ENCODE measurements around the gene NODAL. TPM values are rescaled to one million over a fixed set of nuclear protein-coding genes. Genes with fewer than 3 reads are reported as not detected.

The NODAL gene
- total RNA-seq, 1 experiment from 2014 or later, result 0.30 TPM

DNA sequence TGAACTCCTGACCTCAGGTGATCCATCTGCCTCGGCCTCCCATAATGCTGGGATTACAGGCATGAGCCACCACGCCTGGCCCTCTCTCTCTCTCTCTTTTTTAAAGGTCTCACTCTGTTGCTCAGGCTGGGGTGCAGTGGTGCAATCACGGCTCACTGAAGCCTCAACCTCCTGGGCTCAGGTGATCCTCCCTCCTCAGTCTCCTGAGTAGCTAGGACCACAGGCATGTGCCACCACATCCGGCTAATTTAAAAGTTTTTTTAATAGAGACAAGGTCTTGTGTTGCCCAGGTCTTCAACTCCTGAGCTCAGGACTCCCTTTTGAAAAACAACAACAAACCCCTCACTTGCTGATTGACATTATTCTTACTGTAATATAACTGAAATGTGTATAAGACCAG is 48.7 kb upstream of the NODAL start:
- ChIA-PET CTCF (no interaction called here), POLR2A (no interaction called here), RAD21 (ENCODE audit: low non-redundant PET in 1 of 2, low total read pairs in 2 of 2, uncharacterized antibody in 2 of 2, unreplicated experiment in 2 of 2) (no interaction called here)
- Histone ChIP-seq H3K9me3 (ENCODE audit: control insufficient read depth in 1 of 2, insufficient read depth in 1 of 2, low read depth in 1 of 2, low read length in 2 of 2) (no peaks in the 10 kb centered on the region), H3K79me2 (ENCODE audit: insufficient read depth, low read length) (peaks cover 93% of the 10 kb centered on the region), H2AFZ (ENCODE audit: low read depth, low read length, poor library complexity, severe bottlenecking) (no peak overlapping the region), H3K9me2 (ENCODE audit: insufficient read depth) (no peaks in the 10 kb centered on the region), H3K27me3 (ENCODE audit: insufficient read depth, low read length) (no peaks in the 10 kb centered on the region), H3K36me3 (ENCODE audit: control insufficient read depth in 1 of 2, insufficient read depth in 2 of 2, low read length in 2 of 2) (peaks cover 4 to 13% of the 10 kb centered on the region in 2 experiments; a peak in 3 of 4 replicates), H3K4me3 (replicated peaks in 1 of 2; ENCODE audit: low read depth in 1 of 2, low read length in 2 of 2) (no peak overlapping the region), H3K9ac (ENCODE audit: low read length) (no peak overlapping the region), H3K4me1 (ENCODE audit: control insufficient read depth in 1 of 2, insufficient read depth in 2 of 2, low read length in 2 of 2) (peaks cover 0 to 8% of the 10 kb centered on the region in 2 experiments; a peak in 1 of 4 replicates), H3K27ac (ENCODE audit: low read depth, low read length) (no peak overlapping the region), H3K4me2 (ENCODE audit: low read length) (no peak overlapping the region), H4K20me1 (ENCODE audit: insufficient read depth) (peaks cover 9% of the 10 kb centered on the region; the same call in 1 of the 2 replicates)
- intact Hi-C loops (cut with micrococcal nuclease), result no loop called here
- ATAC-seq, result no peak
- DNase-seq (ENCODE audit: low read depth, low spot score), result no peak
- no TSS peak for BruUV-seq (replicated peaks)
- TF ChIP-seq, protein P1, sequence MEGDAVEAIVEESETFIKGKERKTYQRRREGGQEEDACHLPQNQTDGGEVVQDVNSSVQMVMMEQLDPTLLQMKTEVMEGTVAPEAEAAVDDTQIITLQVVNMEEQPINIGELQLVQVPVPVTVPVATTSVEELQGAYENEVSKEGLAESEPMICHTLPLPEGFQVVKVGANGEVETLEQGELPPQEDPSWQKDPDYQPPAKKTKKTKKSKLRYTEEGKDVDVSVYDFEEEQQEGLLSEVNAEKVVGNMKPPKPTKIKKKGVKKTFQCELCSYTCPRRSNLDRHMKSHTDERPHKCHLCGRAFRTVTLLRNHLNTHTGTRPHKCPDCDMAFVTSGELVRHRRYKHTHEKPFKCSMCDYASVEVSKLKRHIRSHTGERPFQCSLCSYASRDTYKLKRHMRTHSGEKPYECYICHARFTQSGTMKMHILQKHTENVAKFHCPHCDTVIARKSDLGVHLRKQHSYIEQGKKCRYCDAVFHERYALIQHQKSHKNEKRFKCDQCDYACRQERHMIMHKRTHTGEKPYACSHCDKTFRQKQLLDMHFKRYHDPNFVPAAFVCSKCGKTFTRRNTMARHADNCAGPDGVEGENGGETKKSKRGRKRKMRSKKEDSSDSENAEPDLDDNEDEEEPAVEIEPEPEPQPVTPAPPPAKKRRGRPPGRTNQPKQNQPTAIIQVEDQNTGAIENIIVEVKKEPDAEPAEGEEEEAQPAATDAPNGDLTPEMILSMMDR (IDR thresholded peaks at IDR 0.05 in 2 of 3, conservative IDR thresholded peaks at IDR 0.05 in 1 of 3; ENCODE audit: borderline replicate concordance in 1 of 3, insufficient read depth in 1 of 3, low read depth in 2 of 3, low read length in 2 of 3), result no peak
- TF ChIP-seq EZH2 (IDR thresholded peaks at IDR 0.05), result no peak
- no peak for TF ChIP-seq SP1 (IDR thresholded peaks at IDR 0.05; ENCODE audit: low read depth)
- no peak for TF ChIP-seq CEBPB (IDR thresholded peaks at IDR 0.05; ENCODE audit: low read depth)
- no peak for TF ChIP-seq POLR2A (IDR thresholded peaks at IDR 0.05; ENCODE audit: borderline replicate concordance, extremely low read depth, insufficient read depth, insufficient read length)
- TF ChIP-seq EZH2phosphoT487 (IDR thresholded peaks at IDR 0.05; ENCODE audit: borderline replicate concordance), result no peak
- TF ChIP-seq, protein P2, sequence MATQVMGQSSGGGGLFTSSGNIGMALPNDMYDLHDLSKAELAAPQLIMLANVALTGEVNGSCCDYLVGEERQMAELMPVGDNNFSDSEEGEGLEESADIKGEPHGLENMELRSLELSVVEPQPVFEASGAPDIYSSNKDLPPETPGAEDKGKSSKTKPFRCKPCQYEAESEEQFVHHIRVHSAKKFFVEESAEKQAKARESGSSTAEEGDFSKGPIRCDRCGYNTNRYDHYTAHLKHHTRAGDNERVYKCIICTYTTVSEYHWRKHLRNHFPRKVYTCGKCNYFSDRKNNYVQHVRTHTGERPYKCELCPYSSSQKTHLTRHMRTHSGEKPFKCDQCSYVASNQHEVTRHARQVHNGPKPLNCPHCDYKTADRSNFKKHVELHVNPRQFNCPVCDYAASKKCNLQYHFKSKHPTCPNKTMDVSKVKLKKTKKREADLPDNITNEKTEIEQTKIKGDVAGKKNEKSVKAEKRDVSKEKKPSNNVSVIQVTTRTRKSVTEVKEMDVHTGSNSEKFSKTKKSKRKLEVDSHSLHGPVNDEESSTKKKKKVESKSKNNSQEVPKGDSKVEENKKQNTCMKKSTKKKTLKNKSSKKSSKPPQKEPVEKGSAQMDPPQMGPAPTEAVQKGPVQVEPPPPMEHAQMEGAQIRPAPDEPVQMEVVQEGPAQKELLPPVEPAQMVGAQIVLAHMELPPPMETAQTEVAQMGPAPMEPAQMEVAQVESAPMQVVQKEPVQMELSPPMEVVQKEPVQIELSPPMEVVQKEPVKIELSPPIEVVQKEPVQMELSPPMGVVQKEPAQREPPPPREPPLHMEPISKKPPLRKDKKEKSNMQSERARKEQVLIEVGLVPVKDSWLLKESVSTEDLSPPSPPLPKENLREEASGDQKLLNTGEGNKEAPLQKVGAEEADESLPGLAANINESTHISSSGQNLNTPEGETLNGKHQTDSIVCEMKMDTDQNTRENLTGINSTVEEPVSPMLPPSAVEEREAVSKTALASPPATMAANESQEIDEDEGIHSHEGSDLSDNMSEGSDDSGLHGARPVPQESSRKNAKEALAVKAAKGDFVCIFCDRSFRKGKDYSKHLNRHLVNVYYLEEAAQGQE (IDR thresholded peaks at IDR 0.05; ENCODE audit: low read depth), result no peak

Data from HCT116 (cell line).